NCI-H82 treated with DMSO at 0.1 percent for 48 hours (cell line): ENCODE data around the gene SNCG.
"Not testable (repeated sequence)": the region's sequence is repeated elsewhere in the genome, so short reads cannot be mapped to it uniquely, and the experiment has no call there.

Experiments used
- DNase-seq: peaks from one replicate; lab custom pipeline; 2025; ENCODE audit not compliant: unreplicated experiment; lab: John Stamatoyannopoulos, UW

Gene SNCG

DNA sequence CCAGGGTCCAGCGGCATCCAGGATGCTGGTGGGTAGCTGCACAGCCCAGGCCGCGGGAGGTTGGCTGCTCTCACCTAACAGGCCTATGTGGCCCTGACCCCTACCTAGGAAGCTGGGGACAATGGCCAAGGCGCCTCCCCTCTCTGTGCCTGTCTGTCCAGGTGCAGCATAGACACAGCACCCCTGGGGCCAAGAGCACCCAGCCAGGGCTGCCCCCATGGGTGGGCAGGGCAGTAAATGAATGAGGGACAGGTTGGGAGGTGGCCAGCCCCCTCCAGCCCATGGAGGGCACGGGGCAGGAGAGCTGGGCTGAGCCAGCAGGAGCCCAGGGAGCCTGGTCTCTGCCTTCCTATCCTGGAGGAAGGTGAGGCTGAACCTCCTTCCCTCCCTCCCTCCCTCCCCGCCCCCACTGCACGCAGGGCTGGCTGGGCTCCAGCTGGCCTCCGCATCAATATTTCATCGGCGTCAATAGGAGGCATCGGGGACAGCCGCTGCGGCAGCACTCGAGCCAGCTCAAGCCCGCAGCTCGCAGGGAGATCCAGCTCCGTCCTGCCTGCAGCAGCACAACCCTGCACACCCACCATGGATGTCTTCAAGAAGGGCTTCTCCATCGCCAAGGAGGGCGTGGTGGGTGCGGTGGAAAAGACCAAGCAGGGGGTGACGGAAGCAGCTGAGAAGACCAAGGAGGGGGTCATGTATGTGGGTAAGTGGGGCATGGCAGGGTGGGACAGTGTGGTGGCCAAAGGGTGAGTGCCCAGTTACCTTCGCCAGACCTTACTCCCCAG, at the start of gene SNCG:
Gene SNCG (plus strand): TSS at position 484 of the 785 bp plus-strand sequence. CDS start 99 bp downstream, at position 583.
- DNase-seq = no peak

DNA sequence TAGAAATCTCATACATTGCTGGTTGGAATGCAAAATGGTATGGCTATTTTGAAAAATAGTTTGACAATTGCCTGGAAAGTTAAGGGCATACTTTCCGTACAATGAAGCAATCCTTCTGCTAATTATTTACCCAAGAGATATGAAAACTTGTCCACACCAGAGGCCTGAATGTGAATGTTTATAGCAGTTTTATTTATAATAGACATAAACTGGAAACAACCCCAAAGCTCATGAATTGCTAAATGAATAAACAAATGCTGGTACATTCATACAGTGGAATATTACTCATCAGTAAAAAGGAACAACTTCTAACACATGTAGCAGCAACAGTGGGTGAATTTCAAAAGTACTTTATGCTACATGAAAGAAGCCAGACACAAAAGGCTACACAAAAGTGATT, 43.7 kb upstream of the SNCG start:
- no peak for DNase-seq

DNA sequence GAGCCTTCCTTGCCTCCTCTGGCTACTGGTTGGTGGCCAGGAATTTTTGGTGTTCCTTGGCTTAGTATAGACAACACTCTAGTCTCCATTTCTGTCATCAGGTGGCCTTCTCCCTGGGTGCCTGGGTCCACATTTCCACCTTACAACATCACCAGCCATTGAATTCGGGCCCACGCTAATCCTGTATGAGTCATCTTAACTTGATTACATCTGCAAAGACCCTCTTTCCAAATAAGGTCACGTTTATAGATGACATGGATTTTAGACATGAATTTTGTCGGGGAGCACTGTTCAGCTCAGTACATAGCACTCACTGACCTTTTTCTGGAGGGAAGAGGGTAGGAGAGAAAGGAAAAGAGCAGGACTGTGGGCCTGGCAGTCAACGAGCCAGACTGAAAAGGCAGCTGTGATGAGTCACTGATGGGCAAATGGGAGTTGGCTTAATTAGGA, 40.4 kb upstream of the SNCG start:
- no peak for DNase-seq

DNA sequence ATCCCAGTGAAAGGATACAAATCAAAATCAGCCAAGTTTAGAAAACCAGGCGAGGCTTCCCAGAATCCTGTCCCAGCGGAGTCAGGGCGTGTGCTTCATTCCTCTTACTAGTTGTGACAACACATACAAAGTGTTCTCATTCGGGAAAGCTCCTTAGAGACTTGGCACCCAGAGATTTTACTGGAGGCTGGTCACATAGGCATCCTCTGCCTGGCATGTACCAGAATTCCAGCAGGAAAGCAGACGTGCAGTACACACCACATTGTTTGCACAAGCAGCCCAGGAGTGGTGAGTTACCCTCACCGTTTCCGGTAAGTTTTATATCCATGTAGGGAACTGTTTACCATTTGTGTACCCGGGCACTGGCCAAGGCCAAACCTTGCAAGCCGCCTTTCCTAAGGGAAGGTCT, 35.8 kb upstream of the SNCG start:
- no peak for DNase-seq

DNA sequence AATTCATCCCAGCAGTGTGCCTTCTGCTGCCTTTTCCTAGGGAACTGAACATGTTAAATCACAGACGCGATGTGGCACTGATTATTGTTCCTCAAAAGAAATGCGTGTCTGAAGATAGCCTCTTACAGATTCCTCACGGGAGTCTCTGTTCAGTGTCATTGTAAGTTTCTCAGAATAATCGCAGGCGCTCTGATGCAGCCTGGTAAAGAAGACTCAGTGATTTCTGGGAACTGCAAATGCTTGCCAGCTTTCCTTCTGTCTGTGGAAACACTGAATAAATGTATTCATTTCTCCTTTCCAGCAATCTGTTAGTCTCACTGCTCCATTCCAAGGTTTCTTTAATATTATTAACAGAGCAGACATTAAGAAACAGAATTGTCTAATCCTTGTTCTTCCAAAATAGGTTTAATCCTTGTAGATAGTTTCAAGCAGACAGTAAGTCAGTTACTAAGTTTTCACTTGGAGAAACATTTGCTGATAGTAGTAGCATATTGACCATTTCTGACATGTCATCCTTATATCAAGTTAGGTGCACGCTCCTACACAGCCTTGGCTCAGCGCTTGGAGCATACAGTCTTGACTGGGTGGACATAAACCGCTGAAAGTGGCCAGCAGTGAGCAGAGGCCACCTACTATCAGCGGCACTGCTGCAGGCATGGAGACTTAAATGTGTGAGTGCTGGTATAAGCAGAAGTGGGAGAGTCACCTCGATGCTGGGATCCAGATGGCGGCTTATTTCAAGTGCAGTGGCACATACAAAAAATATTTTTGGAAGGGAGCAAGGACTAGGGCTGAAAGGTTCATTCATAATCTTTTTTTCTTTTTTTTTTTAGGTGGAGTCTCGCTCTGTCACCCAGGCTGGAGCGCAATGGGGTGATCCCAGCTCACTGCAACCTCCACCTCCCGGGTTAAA, 28.7 kb upstream of the SNCG start:
- no peak for DNase-seq

DNA sequence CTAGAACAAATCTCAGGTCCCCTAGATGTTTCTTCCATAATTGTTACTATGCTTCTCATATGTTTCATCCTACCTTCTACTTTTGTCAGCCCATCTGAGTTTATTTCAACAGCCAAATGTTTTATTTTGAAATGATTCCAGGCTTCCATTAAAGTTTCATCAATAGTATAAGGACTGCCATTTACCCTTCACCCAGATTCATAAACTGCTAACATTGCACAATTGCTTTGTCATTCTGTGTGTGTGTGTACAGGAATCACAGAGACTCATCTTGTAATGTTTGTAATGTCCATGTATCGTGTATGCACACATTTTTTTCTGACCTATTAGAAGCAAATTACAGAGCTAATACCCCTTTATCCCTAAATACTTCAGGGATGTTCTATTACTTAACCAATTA, 26.5 kb upstream of the SNCG start:
- no peak for DNase-seq

DNA sequence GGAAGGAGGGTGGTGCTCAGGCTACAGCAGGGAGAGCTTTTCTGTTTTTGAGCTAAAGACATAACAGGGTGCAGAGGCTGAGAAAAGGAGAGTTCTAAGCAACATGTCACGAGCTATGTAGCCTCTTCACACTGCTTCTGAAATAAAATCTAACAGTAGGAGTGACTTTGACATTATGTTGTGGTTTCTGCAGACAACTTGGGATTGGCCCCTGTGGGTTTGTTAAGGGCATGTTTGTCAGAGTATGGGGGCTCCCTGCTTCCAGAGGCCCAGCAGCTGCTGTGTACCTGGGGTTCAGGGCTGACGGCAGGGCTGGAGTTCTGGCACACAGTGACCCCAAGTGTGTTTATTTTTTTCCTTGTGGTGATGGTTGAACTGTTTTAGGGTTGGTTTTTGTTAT, 25.7 kb upstream of the SNCG start:
- DNase-seq = no peak

DNA sequence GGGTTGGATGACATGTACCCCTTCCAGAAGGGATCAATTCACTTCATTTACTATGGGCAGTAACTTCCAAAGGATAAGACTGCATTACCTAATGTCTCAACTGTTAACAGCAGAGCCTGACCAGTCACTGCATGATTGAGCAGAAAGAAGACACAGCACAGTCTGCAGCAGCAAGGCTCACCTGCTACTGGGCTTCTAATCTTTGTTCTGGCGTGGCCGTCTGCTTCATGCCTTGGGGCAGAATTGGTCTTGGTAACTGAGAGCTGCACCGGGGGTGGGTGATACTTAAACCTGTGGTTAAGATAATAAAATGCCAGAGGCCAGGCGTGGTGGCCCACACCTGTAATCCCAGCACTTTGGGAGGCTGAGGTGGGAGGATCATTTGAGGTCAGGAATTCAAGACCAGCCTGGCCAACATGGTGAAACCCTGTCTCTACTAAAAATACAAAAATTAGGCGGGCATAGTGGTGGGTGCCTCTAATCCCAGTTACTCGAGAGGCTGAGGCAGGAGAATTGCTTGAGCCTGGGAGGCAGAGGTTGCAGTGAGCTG, 24.2 kb upstream of the SNCG start:
- DNase-seq = not testable (repeated sequence)

DNA sequence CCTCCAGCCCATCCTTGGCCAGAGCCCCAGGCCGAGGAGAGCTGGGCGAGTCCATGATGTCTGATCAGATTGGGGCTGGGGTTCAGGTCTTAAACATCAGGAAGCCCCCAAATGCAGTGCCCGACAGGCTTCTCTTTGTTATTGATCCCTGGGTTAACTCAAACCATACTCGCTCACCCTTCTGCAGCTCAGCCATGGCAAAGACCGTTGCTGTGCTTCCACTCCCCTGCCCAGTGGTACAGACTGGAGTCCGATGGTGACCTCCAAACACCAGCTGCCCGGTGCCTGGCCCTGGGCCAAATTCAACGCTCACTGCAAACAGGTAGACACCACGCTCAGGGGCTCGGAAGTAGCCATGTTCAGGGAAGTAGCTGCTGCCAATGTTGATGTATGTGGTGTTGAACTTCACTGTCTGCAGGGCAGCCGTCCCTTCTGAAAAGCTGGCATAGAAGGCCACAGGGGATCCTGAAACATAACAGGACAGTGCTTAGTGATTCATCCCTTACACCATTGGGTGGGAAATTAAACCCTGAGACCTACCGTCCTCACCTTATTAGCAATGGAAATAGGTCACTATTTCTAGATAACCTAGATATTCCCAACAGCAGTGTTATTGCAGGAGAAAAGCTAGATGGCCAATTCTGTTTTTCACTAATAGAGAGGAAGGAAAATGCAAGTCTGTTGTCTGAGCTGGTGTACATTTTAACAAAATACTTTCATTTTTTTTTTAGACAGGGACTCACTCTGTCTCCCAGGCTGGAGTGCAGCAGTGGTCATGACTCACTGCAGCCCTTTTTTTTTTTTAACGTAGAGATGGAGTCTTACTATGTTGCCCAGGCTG, 21.5 kb upstream of the SNCG start:
- no peak for DNase-seq

DNA sequence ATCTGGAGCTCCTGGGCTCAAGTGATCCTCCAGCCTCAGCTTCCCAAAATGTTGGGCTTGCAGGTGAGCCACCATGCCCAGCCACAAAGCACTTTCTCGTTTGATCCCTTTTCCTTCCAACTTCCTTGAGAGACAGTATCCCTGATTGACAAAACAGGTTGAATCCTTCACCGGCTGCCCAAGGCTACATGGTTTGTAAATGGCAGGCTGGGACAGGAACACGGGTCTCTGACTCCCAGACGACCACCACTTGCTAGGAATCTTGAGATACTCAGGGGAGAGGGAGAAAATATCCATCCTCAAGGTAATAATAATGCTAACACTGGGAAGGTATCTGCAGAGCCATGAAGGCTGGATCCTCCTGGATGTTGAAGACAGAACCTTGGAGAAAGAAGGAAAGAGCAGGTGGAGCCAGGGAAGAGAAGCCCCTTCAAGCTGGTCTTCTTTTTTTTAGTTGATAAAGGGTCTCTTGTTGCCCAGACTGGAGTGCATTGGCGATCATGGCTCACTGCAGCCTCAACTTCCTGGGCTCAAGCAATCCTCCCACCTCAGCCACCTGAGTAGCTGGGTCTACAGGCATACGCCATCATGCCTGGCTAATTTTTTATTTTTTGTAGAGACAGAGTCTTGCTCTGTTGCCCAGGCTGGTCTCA, 20.8 kb upstream of the SNCG start:
- no peak for DNase-seq

DNA sequence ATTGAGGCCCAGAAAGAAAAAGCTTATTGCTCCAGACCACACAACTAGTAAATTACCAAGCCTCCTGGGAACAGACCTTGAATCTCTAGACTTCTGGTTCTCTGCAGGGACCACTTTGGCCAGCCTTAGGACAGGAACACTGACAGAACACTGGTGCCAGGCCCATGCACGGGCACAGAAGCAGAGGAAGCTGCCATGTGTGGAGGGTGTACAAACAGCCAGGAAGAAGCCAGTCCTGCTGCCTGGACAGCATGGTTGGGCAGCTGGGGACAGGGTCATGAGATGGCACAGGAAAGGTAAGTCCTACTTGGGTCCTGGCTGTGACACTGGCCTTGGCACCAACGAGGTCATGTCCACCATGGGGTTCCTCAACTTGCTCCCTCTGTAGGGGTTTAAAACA, 20.1 kb upstream of the SNCG start:
- no peak for DNase-seq

DNA sequence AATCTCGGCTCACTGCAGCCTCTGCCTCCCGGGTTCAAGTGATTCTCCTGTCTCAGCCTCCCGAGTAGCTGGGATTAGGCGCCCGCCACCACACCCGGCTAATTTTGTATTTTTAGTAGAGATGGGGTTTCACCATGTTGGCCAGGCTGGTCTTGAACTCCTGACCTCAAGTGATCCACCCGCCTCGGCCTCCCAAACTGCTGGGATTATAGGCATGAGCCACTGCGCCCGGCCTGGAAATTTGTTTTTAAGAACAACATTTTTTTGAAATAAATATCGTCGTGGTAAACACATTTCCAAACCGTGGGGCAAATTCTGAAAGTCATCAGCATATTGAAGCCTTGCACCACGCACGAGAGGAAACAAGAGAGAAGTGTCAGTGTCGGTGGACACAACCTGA, 18.3 kb upstream of the SNCG start:
- DNase-seq = not testable (repeated sequence)

DNA sequence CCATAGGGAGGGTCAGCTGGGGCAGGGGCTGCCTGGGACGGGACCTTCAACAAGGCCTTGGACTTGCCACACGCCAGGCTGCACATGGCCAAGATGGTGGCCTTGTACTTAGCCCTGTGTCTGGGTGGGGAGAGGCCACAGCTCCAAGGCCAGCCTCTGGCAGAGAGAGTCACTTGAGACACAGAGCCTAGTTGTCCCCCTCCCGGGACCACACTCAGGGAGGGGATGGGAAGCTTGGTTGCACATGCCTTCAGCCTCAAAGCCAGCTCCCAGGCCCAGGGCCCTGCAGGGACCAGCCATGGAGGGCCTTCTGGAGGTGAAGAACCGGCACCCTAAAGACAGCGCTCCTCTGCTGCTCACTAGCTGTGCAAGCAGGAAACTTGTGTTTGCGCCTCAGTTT, 17.7 kb upstream of the SNCG start:
- no peak for DNase-seq

DNA sequence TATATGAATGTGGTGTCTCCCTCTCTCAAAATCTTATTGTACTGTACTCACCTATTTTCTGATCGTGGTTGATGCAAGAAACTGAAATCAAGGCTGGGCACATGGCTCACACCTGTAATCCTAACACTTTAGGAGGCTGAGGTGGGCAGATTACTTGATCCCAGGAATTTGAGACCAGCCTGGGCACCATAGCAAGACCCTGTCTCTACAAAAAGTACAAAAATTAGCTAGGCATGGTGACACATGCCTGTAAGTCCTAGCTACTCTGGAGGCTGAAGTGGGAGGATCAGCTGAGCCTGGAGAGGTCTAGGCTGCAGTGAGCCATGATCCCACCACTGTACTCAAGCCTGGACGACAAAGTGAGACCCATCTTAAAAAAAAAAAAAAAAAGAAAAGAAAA, 17.0 kb upstream of the SNCG start:
- no peak for DNase-seq

DNA sequence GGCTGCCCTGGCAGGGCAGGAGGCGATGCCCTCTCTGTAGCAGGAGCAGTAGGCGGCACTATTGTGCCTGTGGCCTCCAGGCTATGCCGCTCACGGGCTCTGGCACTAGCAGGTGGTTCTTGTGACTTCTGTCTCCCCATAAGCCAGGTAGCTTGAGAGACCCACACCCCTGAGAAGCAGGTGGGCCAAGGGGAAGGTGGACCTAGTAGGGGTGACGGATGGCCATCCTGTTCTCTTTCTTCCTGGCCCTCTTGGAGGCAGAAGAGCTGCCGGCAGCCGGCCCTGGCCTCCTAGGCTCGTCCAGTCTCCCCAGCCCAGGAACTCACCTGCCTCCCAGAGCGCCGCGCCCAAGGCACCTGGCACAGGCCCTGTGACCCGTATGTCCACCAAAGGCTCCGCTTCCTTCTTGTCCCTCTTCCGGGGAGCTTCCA, 16.4 kb upstream of the SNCG start:
- DNase-seq = no peak

DNA sequence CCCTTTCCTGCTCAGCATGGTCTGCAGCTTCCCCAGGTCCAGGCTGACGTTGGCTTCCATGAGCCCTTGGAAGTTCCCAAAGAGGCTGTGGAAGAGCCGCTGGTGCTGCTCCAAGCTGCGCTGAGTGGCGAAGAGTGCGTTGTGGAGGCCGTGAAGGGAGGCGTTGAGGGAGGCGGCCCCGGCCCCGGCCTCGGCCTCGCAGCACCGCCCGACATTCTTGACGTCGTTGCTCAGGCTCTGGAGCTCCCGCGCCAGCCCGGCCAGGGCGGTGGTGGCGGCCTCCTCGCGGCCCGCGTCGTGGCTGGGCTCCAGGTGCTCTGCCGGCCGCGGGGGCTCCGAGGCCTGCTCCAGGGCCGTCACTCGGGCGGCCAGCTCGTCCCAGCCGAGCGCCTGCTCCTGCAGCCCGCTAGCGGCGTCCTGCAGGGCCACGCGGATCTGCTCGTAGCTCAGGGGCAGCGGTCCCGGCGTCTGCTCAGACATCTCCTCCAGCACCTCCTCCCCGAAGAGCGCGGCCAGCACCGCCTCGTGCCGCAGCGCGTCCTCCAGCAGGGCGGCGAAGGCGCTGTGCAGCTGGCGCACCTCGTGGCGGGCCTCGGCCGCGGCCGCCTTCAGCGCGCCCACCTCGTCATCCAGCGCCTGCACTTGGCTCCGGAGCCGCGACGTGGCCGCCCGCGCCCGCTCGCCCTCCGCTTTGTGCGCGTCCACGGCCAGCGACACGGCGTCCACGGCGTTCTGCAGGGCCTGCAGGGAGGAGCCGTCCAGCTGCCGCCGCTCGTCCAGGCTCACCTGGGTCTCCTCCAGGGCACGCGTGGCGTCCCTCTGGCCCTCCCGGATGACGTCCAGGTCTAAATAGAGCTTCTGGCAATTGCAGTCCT, 15.7 kb upstream of the SNCG start:
- no peak for DNase-seq

DNA sequence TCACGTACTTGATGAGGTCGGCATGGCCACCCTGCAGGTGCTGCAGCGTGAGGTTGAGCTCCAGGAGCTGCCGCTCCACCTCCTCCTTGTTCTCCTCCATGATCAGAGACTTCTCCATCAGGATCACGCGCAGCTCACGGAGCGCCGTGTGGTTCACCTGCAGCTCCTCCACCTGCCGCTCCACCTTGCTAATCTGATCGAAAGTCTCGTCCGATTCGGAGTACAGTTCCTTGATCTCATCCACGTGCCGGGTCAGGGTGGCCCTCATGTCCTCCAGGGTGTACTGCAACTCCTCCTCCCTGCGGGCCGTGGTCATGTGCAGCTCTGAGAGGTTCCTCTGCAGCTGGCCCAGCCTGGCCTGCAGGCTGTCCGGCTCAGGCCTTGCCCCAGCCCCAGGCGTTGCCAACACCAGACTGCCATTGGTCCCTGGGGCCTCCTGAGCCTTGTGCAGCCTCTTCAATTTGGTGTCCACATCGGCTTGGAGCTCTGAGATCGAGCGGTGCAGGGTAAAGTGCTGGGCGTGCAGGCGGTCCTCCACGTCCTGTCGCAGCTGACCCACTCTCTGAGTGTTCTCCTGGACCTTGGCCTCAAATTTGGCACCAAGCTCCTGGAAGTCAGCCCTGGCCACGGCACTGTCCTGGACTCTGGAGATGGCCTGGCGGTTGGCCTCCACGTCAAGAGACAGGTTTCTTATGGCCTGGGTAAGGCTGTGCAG, 14.9 kb upstream of the SNCG start:
- no peak for DNase-seq

DNA sequence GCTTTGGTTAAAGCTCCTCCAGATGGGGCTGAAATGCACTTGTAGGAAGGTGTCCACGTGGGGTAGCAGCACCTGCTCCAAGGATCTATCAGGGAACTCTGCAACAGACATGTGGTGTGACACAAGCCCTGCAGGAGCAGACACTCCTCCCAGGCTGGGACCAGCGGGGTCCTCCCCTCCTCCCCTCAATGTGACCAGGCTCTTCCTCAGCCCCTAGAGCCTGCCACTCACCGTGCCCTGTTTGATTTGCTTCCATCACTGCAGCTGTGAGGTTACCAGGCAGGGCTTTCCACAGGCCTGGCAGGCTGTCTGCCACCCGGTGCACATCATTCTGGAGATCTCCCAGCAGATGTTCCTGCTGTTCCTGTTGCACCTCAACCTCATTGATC, 14.4 kb upstream of the SNCG start:
- DNase-seq = no peak

DNA sequence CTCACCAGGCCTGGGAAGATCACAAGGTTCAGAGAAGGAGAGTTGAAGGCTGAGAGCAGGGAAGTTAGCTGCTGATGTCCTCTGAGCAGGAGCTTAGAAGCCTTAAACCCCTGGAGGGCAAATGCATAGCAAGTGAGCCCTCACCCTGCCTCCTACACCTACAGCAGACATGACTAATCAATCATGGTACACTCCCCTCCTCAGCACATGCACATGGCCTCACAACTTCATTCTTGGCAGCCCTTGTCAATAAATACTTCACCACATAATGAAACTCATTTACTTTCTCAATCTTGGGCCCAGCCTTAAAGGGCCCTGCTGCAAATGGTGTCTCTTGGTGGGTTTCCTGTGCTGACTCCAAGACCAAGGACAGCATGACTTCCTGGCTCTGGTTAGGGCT, 13.9 kb upstream of the SNCG start:
- DNase-seq = no peak
